ENCODE measurements around the gene DNAH17. TPM values are rescaled to one million over a fixed set of nuclear protein-coding genes. Genes with fewer than 3 reads are reported as not detected.

The DNAH17 gene
- total RNA-seq, 2 donors from 2014 or later, result 0.87 to 6.9 TPM

- 81% methylated on average over 17 of the region's 17 CpGs for WGBS
- TF ChIP-seq CTCF (IDR thresholded peaks at IDR 0.05), result no peak
- no peak for TF ChIP-seq POLR2AphosphoS5 (IDR thresholded peaks at IDR 0.05)
- Histone ChIP-seq H3K36me3 (peaks cover 12 to 14% of the 10 kb centered on the region in 2 donors), H3K4me1 (replicated peaks) (peaks cover 11% of the 10 kb centered on the region), H3K4me3 (no peak overlapping the region), H3K27me3 (replicated peaks; ENCODE audit: insufficient read depth) (no peaks in the 10 kb centered on the region), H3K9me3 (no peaks in the 10 kb centered on the region), H3K27ac (no peak overlapping the region)
- no peak for DNase-seq (ENCODE audit: low spot score)
- intact Hi-C loops (cut with DNase I), result no loop called here
Observed at GRCh38 chr17:78400581-78401240, 176.5 kb downstream of the DNAH17 start.

GRCh38 chr17:78399693-78400144 lies 177.5 kb downstream of the DNAH17 start:
- WGBS, result 69% methylated on average over 6 of the region's 6 CpGs
- peaks cover 12 to 14% of the 10 kb centered on the region in 2 donors for H3K36me3 ChIP-seq
- H3K27ac ChIP-seq, result no peak overlapping the region
- intact Hi-C loops (cut with DNase I), result no loop called here
- TF ChIP-seq POLR2A (IDR thresholded peaks at IDR 0.05), result no peak
- TF ChIP-seq POLR2AphosphoS5 (IDR thresholded peaks at IDR 0.05), result no peak
- no peak for TF ChIP-seq CTCF (IDR thresholded peaks at IDR 0.05)
- DNase-seq (ENCODE audit: low spot score), result no peak
- no peaks in the 10 kb centered on the region for H3K27me3 ChIP-seq (replicated peaks; ENCODE audit: insufficient read depth)
- peaks cover 11% of the 10 kb centered on the region for H3K4me1 ChIP-seq (replicated peaks)
- H3K4me3 ChIP-seq, result no peak overlapping the region
- no peaks in the 10 kb centered on the region for H3K9me3 ChIP-seq

- WGBS, result 82% methylated on average over 28 of the region's 28 CpGs
Observed at GRCh38 chr17:78399028-78399692, 178.0 kb downstream of the DNAH17 start.

GRCh38 chr17:78398390-78398789 lies 178.8 kb downstream of the DNAH17 start:
- Histone ChIP-seq H3K4me1 (replicated peaks) (peaks cover 11% of the 10 kb centered on the region), H3K27me3 (replicated peaks; ENCODE audit: insufficient read depth) (no peaks in the 10 kb centered on the region), H3K9me3 (no peaks in the 10 kb centered on the region), H3K27ac (no peak overlapping the region), H3K4me3 (no peak overlapping the region), H3K36me3 (peaks cover 6 to 9% of the 10 kb centered on the region in 2 donors)
- intact Hi-C loops (cut with DNase I), result no loop called here
- TF ChIP-seq CTCF (IDR thresholded peaks at IDR 0.05) (no peak), POLR2A (IDR thresholded peaks at IDR 0.05) (no peak), POLR2AphosphoS5 (IDR thresholded peaks at IDR 0.05) (no peak)
- no peak for DNase-seq (ENCODE audit: low spot score)
- WGBS, result 85% methylated on average over 3 of the region's 3 CpGs

More at GRCh38 chr17:78399028-78399692, 178.0 kb downstream of the DNAH17 start:
- TF ChIP-seq POLR2AphosphoS5 (IDR thresholded peaks at IDR 0.05), result no peak
- TF ChIP-seq POLR2A (IDR thresholded peaks at IDR 0.05), result no peak
- Histone ChIP-seq H3K27me3 (replicated peaks; ENCODE audit: insufficient read depth) (no peaks in the 10 kb centered on the region), H3K4me3 (no peak overlapping the region), H3K9me3 (no peaks in the 10 kb centered on the region), H3K27ac (no peak overlapping the region), H3K4me1 (replicated peaks) (peaks cover 11% of the 10 kb centered on the region), H3K36me3 (peaks cover 12 to 14% of the 10 kb centered on the region in 2 donors)
- no peak for DNase-seq (ENCODE audit: low spot score)
- intact Hi-C loops (cut with DNase I), result no loop called here

- WGBS, result 22% methylated on average over 13 of the region's 13 CpGs
- DNase-seq (ENCODE audit: low spot score), result peak; percentile 48
- H3K4me1 ChIP-seq (replicated peaks), result peaks cover 11% of the 10 kb centered on the region
- TF ChIP-seq POLR2A (IDR thresholded peaks at IDR 0.05), result no peak
- TF ChIP-seq CTCF (IDR thresholded peaks at IDR 0.05), result no peak
- peak; percentile 83 for TF ChIP-seq POLR2AphosphoS5 (IDR thresholded peaks at IDR 0.05)
- intact Hi-C loops (cut with DNase I), result no loop called here
- peaks cover 2 to 4% of the 10 kb centered on the region in 2 donors for H3K36me3 ChIP-seq
- H3K27me3 ChIP-seq (replicated peaks; ENCODE audit: insufficient read depth), result no peaks in the 10 kb centered on the region
- no peaks in the 10 kb centered on the region for H3K9me3 ChIP-seq
- no peak overlapping the region for H3K4me3 ChIP-seq
- H3K27ac ChIP-seq, result no peak overlapping the region
Observed at GRCh38 chr17:78397681-78398101, 179.5 kb downstream of the DNAH17 start.
